Tibial nerve (tissue), 4 donors: ENCODE data around the gene CYP4F3. TPM values are rescaled to one million over a fixed set of nuclear protein-coding genes. Genes with fewer than 3 reads are reported as not detected.

ENCODE experiments used
- DNase-seq, 2 donors: peaks; one replicate each; pipeline ENCODE4 v3.0.0-alpha.2; 2019; ENCODE audit warnings: low spot score in 2 of 2
- H3K27ac ChIP-seq, 4 donors: fragments of 200-600 bp; sonication (generic) in 3 of 4; one replicate each; pipeline ENCODE4 v1.5.1; 2017 to 2019; ENCODE audit warnings: mild to moderate bottlenecking in 1 of 4
- H3K27me3 ChIP-seq, 2 donors: fragments of 200-600 bp; sonication (generic) in 1 of 2; one replicate each; pipeline versions ENCODE4 v1.5.1 to v1.6.0; 2017 to 2019
- H3K36me3 ChIP-seq, 3 donors: fragments of 200-600 bp; sonication (generic); one replicate each; pipeline ENCODE4 v1.5.1; 2018 to 2019
- H3K4me1 ChIP-seq, 4 donors: fragments of 200-600 bp; sonication (generic) in 3 of 4; one replicate each; pipeline ENCODE4 v1.5.1; 2017 to 2019
- H3K4me3 ChIP-seq, 4 donors: fragments of 200-600 bp; sonication (generic) in 3 of 4; one replicate each; pipeline ENCODE4 v1.5.1; 2017 to 2019; ENCODE audit warnings: mild to moderate bottlenecking in 1 of 4, moderate library complexity in 1 of 4
- H3K9me3 ChIP-seq, 4 donors: fragments of 200-600 bp; sonication (generic) in 3 of 4; one replicate each; pipeline ENCODE4 v1.5.1; 2017 to 2019
- CTCF ChIP-seq, 5 experiments: fragments of 200-600 bp in 3 of 5; fragments of 450-650 bp in 2 of 5; sonication (generic) in 3 of 5; IDR thresholded peaks; one replicate each; pipeline ENCODE4 v1.5.1; 2016 to 2019; ENCODE audit warnings: antibody characterized with exemption in 5 of 5, mild to moderate bottlenecking in 3 of 5, moderate library complexity in 2 of 5
- EP300 ChIP-seq, 2 donors: sonication (generic); formaldehyde crosslinking; IDR thresholded peaks; one replicate each; pipeline ENCODE4 v1.6.1; 2017; ENCODE audit warnings: antibody characterized with exemption in 2 of 2, mild to moderate bottlenecking in 1 of 2
- POLR2A ChIP-seq, 2 donors: fragments of 450-650 bp; IDR thresholded peaks; one replicate each; pipeline ENCODE4 v1.6.1; 2017; ENCODE audit warnings: antibody characterized with exemption in 2 of 2, mild to moderate bottlenecking in 2 of 2, moderate library complexity in 2 of 2
- WGBS, 2 donors: methylation state at CpG; one replicate each; pipeline ENCODE4 v1.1.5; 2018; 5-methylcytosine and 5-hydroxymethylcytosine counted together
- total RNA-seq, 4 donors: library from RNA; depleted of rRNA; stranded (reverse); fragments of >200 nt; gene quantifications; one replicate each; pipeline ENCODE4 v1.1.0, GENCODE V29; 2016

CYP4F3 gene
- total RNA-seq, 4 donors from 2014 or later: 3.3 to 19.7 (median 13.0) TPM; not detected in 1

GRCh38 chr19:15669440-15669839 is 28.7 kb downstream of the CYP4F3 start:
- H3K36me3 ChIP-seq: no peaks in the 10 kb centered on the region
- TF ChIP-seq CTCF (IDR thresholded peaks at IDR 0.05) (no peak), EP300 (IDR thresholded peaks at IDR 0.05) (no peak), POLR2A (IDR thresholded peaks at IDR 0.05) (no peak)
- H3K27me3 ChIP-seq: no peaks in the 10 kb centered on the region
- WGBS, 2 donors: 63 to 64% methylated on average over 3 of the region's 3 CpGs
- H3K9me3 ChIP-seq: no peaks in the 10 kb centered on the region
- H3K27ac ChIP-seq: no peak overlapping the region
- DNase-seq: no peak
- H3K4me3 ChIP-seq: no peak overlapping the region
- peaks cover 0 to 17% (median 2%) of the 10 kb centered on the region in 4 donors for H3K4me1 ChIP-seq

DNA sequence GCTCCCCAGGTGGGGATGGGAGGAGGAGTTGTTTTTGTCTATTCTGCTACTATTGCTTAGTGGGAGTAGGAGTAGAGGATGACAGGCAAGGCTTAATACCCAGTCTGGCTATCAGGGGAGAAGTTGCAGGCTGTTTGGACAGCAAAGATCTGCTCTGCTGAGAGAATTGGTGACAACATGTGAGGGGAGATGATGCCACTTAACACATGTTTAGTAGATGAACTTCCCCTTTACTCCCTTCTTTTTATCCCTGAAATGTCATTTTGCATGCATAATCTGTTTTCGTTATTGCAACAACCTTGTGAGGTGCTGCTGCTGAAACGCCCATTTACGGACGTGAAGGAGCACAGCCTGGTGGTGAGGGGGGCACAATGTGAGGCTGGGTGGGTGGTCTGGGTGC is 29.2 kb downstream of the CYP4F3 start:
- TF ChIP-seq POLR2A (IDR thresholded peaks at IDR 0.05) (no peak), EP300 (IDR thresholded peaks at IDR 0.05) (no peak), CTCF (IDR thresholded peaks at IDR 0.05) (no peak)
- no peak overlapping the region for H3K4me3 ChIP-seq
- no peak for DNase-seq
- H3K36me3 ChIP-seq: no peaks in the 10 kb centered on the region
- H3K27me3 ChIP-seq: no peaks in the 10 kb centered on the region
- no peaks in the 10 kb centered on the region for H3K9me3 ChIP-seq
- H3K4me1 ChIP-seq: peaks cover 0 to 17% (median 2%) of the 10 kb centered on the region in 4 donors
- 50 to 75% methylated on average over 4 of the region's 4 CpGs for WGBS, 2 donors
- no peak overlapping the region for H3K27ac ChIP-seq

DNA sequence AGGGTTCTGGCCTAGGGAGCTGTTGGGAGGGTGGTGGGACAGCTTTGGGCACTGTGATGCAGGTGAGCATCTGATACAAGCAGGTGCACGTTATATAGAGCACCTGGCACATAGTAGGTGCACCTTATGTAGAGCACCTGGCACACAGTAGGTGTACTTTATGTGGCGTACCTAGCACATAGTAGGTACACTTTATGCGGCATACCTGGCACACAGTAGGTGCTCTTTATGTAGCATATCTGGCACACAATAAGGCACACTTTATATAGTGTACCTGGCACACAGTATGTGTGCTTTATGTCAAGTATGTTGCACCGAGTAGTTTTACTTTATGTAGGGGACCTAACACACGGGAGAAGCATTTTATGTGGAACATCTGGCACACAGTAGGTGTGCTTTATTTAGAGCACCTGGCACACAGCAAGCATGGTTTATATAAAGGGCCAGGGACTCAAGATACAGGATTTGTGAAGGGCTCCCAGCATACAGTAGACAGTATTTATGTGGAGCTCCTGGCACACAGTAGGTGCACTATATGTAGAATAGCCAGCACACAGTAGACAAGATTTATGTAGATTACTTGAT is 30.6 kb downstream of the CYP4F3 start:
- TF ChIP-seq CTCF (IDR thresholded peaks at IDR 0.05) (no peak), POLR2A (IDR thresholded peaks at IDR 0.05) (no peak), EP300 (IDR thresholded peaks at IDR 0.05) (no peak)
- no peak for DNase-seq
- Histone ChIP-seq H3K27ac (no peak overlapping the region), H3K36me3 (no peaks in the 10 kb centered on the region), H3K9me3 (no peaks in the 10 kb centered on the region), H3K27me3 (no peaks in the 10 kb centered on the region), H3K4me3 (no peak overlapping the region), H3K4me1 (peaks cover 0 to 17% (median 2%) of the 10 kb centered on the region in 4 donors)
- 69 to 77% methylated on average over 4 to 5 of the region's 5 CpGs for WGBS, 2 donors

- Histone ChIP-seq H3K27ac (peak overlapping the region in 3 of 4 donors; percentile 70 to 79 (median 70)), H3K4me1 (peaks cover 0 to 17% (median 2%) of the 10 kb centered on the region in 4 donors), H3K4me3 (no peak overlapping the region), H3K36me3 (no peaks in the 10 kb centered on the region), H3K9me3 (no peaks in the 10 kb centered on the region), H3K27me3 (no peaks in the 10 kb centered on the region)
- DNase-seq: no peak
- TF ChIP-seq EP300 (IDR thresholded peaks at IDR 0.05) (no peak), POLR2A (IDR thresholded peaks at IDR 0.05) (no peak), CTCF (IDR thresholded peaks at IDR 0.05) (no peak)
- 51 to 54% methylated on average over 10 of the region's 10 CpGs for WGBS, 2 donors
Measured at GRCh38 chr19:15671891-15672579, 31.3 kb downstream of the CYP4F3 start.

- DNase-seq: peak; percentile 80 to 86
- no peaks in the 10 kb centered on the region for H3K36me3 ChIP-seq
- TF ChIP-seq EP300 (IDR thresholded peaks at IDR 0.05) (peak in 1 of 2 donors; percentile 41), CTCF (IDR thresholded peaks at IDR 0.05) (no peak), POLR2A (IDR thresholded peaks at IDR 0.05) (no peak)
- H3K27ac ChIP-seq: peak within 1 kb of the TSS; percentile 52 to 79 (median 70)
- H3K27me3 ChIP-seq: no peaks in the 10 kb centered on the region
- no peaks in the 10 kb centered on the region for H3K9me3 ChIP-seq
- WGBS, 2 donors: 35 to 37% methylated on average over 5 to 6 of the region's 6 CpGs
- H3K4me1 ChIP-seq: peaks cover 0 to 17% (median 2%) of the 10 kb centered on the region in 4 donors
- H3K4me3 ChIP-seq: peak within 1 kb of the TSS in 3 of 4 donors; percentile 13 to 42 (median 28)
Measured at GRCh38 chr19:15672580-15673175, 32.0 kb downstream of the CYP4F3 start, which contains the start of gene CYP4F12. Gene CYP4F12, plus strand, starts transcription at chr19:15673087. Its CDS starts 443 bp downstream, at chr19:15673530.
